NCI-H1417 treated with DMSO at 0.1 percent for 48 hours (cell line): ENCODE results near the gene SLC2A1.

ENCODE experiments used
- DNase-seq: peaks from one replicate; lab custom pipeline; 2025; lab: John Stamatoyannopoulos, UW

SLC2A1 gene

GRCh38 chr1:42942444-42942843 lies 16.2 kb downstream of the SLC2A1 start:
- DNase-seq = no peak

DNA sequence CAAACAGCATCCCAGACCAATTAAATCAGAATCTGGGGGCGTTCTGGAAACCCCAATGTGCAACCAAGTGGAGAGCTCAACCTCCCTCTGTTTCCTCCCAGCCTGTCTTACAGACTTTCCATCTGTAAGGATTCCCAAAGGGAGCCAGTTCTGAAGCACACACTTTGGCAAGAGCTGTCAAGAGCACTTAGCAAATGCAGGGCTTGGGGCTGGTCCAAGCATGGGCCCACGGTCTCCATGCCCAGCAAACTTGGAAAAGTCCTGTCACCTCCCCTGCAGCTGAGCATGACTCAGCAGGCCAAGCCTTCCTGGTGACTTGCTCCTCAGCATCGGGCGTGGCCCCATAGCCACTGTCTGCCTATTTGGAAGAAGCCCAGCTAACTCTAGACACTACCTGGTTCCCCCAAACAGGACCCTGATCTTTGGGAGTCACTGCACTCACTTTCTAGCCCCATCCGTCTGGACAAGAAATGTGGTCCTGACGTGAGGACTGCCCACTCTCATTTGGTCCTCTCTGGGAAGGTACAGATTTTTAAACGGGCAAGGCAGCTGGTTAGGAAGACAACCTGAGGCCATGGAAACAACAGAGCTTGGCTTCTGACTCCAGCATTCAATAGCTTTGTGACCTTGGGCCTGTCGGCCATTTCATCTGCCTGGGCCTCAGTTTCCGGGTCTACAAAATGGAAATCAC lies 16.9 kb downstream of the SLC2A1 start:
- DNase-seq = no peak

DNA sequence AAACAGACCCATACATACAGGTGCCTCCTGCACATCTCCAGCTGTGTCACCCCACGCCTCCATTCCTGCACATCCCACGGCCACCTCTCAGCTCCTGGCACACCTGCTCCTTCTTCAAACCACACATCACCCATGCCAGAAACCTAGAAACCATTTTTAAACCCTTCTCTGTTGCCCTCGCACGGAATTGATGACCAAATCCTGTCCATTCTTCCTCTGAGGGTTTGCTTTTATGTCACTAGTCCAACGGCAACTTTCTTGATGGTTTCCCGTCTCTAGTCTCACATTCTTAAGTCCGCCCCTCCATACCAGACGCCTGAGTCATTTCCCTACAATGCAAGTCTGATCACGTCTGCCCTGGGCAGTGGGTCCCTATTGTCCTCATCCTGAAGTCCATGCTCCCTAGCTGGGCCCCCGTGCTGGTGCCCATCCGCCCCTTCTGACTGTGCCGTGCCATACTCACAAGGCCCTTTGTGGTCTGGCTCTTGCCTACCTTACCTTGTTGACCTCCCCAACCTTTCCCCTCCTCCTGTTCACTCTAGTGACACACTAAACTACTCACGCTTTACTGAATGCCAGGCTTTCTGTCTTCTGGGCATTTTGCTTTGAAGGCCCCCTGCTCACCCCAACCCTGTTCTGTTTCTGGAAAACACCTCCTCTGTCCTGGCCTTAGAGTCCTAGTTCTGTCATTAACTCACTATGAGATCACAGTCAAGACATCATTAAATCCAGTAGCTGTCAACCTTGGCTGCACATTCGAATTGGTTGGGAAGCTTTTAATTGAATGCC lies 17.6 kb downstream of the SLC2A1 start:
- no peak for DNase-seq

- DNase-seq = no peak
Measured at GRCh38 chr1:42938645-42939615, 19.7 kb downstream of the SLC2A1 start.

DNA sequence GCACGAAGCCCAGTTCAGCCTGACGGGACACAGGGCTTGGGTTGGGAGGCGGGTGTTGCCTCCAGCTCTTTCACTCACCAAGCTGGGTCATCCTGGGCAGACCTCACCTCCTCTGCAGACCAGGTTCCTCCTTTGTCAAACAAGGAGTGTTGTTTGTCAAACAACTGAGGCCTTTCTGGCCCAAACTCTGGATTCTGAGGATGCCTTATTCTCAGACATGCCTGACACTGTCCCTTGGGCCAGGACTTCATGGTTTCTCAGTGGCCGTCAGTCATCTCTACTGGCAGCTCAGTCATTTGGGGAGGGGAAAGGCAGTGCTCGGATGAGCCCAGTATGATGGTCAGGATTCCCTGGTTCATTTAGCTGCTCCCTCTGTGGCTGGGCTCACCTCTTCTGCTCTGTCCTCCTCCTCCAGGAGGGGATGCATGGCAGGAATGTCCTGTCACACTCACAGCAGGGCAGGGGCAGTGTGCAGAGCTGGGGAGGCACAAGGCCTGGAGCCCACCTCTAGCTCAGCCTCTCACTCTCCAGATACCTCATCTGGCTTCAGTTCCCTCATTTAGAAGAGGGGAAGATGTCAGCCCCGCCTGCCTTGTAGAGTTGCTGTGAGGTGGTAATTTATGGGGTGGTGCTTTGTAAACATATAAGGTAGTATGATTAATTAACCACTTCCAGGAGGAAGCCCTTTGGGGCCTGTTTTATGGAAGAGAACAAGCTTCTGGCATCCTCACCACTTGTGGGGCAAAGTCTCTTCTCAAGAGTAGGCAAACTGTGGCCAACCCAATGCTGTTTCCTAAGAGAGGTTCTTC lies 20.6 kb downstream of the SLC2A1 start:
- no peak for DNase-seq

DNA sequence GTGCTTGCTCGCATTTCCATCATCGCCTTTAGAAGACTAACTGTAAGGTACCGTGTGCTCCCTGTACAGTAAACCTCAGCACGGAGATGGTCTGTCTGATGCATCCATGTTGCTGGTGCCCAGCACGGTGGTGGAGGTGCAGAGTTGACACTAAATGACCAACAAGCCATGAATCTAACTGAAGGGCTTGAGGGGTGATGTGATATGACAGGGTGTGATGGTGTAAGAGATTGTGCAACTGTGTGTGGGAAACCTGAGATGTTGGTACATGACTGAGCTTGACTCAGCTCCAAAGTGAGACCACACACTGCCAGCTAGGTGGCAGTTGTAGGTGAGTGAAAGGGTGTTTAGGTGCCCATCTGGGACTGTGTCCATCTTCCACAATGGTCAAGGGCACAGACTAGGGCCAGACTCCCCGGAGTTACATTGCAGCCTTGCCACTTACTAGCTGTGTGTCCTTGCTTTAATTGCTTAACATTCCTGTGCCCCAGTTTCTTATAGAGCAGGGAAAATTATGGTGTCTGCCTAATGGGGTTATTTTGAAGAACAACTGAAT lies 21.4 kb downstream of the SLC2A1 start:
- no peak for DNase-seq

DNA sequence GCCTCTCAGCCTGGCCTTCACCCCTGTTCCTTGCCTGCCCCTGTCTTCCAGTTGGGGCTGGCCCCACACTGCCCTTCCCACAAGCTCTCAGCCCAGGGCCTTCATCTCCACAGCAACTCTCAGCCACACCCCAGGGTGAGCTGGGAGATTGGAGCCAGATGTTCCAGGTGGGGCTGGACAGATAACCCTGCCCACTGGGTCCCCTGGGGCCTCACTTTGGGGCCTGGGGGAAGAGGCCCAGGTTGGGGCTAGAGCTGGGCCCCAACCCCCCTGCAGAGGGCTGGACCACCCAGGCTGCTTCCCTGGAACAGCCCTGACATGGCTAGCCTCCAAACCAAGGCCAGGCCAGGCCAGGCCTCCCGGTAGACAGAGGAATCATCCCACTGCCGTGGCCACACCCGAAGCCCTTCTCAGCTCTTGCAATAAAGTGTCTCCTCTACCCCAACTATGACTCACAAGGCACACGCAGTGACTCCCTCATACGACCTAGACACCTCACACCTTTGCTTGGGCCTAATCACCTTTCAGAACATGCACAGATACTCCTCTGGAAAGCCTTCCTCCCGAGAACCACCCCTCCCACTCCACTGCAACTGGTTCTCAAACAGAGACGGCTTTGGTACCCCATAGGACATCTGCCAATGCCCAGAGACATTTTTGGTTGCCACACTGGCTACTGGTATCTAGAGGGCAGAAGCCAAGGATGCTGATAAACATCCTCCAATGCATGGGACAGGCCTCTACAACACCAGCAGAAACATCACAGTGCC lies 22.2 kb downstream of the SLC2A1 start:
- DNase-seq = no peak

GRCh38 chr1:42935971-42936308 lies 22.7 kb downstream of the SLC2A1 start:
- no peak for DNase-seq

DNA sequence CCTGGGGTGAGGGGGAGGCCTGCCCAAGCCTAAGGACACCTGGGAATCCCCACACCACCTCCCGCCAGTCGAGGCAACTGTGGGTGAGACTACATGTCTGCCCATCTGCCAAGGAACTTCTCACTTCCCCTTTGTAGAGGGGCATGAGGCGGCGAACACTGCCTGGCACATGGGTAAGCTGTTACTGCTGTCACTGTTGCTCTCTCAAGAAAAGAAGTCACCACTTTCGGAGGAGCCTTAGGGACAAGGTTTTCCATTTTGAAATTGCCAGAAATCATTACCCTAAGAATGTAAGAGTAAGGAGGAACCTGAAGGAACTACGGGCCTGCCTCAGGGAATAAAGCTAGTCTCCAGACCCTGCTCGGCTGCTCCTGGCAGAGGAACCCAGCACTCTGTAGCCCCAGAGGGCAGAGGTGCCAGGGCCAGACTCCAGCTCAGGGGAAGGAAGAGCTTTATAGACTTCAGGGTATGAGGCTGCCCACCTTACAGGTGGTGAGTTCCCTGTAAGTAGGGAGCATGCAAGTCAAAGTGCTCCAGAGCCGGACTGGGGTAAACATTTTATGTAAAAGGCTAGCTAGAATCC lies 23.3 kb downstream of the SLC2A1 start:
- DNase-seq = no peak

DNA sequence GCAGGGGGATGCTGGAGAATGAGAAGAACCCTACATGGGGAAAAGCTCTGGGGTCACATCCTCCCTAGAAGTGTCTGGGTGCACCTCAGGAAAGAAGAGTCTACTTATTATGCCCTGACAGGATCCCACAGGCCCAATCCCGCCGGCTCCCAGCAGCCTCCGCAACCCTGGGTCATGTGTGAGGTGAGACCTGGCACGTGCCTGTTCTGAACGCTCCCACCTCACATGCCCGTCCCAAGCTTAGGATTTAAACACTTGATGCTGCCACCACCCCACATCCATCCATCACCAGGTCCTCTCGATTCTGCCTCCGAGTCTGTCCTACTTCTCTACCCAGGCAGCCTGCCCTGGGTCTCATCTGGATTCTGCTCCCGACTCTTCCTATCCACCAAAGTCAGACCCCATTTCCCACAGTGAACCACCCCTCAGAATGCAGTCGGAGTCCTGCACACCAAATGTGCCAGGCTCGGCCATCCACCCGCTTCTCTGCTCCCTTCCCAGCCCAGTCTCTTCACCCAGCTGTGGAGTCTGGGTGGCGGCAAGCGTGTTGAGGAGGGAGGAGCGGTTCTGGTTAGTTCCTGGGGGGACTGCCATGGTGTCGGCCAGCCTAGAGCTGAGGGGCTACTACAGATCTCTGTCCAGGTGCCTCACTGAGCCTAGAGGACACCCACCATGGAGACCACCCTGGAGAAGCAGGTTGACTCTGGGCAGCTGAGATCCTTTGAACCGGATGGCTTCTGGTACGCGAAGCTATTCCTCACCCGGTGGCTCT lies 23.9 kb downstream of the SLC2A1 start:
- no peak for DNase-seq

GRCh38 chr1:42933610-42934491 lies 24.8 kb downstream of the SLC2A1 start:
- DNase-seq = no peak

DNA sequence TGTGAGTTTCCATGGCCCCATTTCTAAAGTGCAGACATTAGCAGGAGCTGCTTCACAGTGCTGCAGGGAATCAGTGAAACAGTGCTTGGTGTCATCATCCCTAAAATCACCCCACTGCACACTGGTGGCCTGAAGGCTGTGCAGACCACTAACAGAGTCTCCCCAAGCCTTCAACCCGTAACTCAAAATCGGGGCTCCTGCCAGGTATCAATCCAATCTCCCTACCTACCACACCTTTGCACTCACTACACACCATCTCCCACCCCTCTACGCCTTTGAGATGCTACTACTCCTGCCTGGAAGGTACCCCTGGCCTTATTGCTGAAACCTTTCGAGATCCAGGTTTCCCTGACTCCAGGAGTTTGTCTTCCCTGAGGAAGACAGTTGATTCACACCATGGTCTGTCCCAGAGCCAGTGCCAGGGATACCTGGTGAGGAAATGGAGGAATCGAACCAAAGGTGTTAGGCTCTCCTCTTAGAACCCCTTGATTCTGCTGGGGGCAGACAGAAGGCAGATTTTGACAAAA lies 25.5 kb downstream of the SLC2A1 start:
- DNase-seq = no peak

DNA sequence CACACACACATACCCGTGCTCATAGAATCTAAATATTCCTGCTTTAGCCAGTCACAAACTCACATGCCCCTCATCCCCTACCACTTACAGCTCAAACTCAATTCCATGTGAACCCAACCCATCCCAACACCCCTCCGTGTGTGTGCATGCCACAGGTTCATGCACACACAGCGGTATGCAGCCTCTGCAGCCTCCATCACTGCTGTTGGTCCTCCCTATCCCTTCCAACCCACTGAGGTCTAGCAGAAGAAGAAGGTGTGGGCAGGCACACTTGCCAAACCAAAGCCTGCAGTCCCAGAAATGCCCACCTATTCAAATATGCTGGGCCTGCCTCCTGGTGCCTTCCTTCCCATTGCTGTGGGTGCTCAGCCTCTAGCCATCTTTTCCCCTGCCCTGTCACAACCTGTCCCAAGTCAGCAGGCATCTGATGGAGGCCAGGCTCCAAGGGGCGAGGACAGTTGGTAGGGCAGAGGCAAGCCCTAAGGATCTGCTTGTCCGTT lies 26.2 kb downstream of the SLC2A1 start:
- DNase-seq = no peak

DNA sequence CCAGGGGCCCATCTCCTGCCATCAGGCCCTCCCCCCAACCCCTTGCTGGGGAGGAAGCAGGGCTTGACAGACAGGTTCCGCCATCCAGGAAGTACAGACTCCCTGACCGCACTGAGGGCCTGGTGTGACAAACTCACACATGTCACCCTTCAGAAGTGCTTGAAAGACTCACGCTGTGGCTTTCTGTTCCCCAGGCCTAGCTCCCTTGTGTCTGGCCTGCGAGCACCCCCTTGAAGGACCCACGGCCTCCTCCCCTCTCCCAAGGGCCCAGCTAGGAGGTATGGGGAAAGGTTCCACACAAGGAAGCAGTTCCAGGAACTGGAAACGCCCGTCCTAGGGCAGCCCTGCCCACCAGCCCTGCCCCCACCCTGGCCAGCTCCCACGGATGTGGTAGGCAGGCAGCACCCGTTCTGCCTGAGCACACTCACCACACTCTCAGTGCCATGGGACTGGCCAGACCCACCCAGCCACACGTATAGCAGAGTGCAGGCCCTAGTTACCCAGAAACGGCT lies 26.7 kb downstream of the SLC2A1 start:
- DNase-seq = no peak

DNA sequence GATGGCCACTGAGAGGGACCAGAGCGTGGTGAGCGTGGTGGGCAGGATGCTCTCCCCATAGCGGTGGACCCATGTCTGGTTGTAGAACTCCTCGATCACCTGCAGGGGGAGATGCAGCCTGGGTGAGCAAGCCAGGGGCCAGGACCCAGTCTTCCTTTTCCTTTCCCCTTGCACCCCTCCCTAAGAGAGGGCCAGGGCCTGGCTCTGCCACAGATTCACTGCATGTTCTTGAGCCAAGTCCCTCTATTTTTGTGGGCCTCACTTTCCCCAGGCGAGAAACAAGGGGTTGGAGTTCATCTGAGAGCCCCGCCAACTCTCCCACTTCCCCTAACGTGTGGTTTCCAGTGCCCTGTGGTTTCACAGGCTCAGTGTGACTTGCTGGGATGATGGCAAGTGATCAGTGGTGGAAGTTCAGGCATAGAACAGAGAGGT lies 27.5 kb downstream of the SLC2A1 start:
- no peak for DNase-seq

GRCh38 chr1:42930178-42931107 lies 28.2 kb downstream of the SLC2A1 start:
- no peak for DNase-seq
